Caco-2 (cell line): ENCODE results near the gene PIK3C3. TPM values are rescaled to one million over a fixed set of nuclear protein-coding genes. Genes with fewer than 3 reads are reported as not detected.

Source experiments
- BruUV-seq: library from RNA; stranded (reverse); fragments of 400-500 nt; replicated peaks from 2 replicates; lab custom pipeline; 2021; lab: Mats Ljungman, UMichigan
- CTCF ChIA-PET: fragments of 300-600 bp; sonication (Branson Sonifier 250); formaldehyde crosslinking; loops from one replicate; lab custom pipeline; 2022; ENCODE audit warnings: antibody characterized with exemption; lab: Charles Lee
- POLR2A ChIA-PET: fragments of 300-600 bp; sonication (Branson Sonifier 250); formaldehyde crosslinking; loops from one replicate; lab custom pipeline; 2022; ENCODE audit warnings: antibody characterized with exemption; lab: Charles Lee
- DNase-seq, 2 experiments: peaks; one replicate each; pipeline versions ENCODE4 v3.0.0 to v3.0.0-alpha.2; 2020 to 2022
- H3K27me3 ChIP-seq: replicated peaks from 2 replicates; pipeline ENCODE4 v1.6.0; 2011; ENCODE audit warnings: low read length; ENCODE audit not compliant: control insufficient read depth, insufficient read depth
- H3K36me3 ChIP-seq: 2 replicates; pipeline ENCODE4 v1.5.1; 2011; ENCODE audit warnings: low read length; ENCODE audit not compliant: control insufficient read depth, insufficient read depth
- H3K4me1 ChIP-seq: fragments of 250-450 bp; sonication (Bioruptor Pico); 2 replicates; pipeline ENCODE4 v1.5.1; 2020; ENCODE audit warnings: mild to moderate bottlenecking
- H3K4me3 ChIP-seq: 2 replicates; pipeline ENCODE4 v1.5.1; 2011; ENCODE audit warnings: low read depth, mild to moderate bottlenecking, control low read depth, low read length
- H3K9me3 ChIP-seq: fragments of 250-450 bp; sonication (Bioruptor Pico); 2 replicates; pipeline ENCODE4 v1.5.1; 2020; ENCODE audit warnings: mild to moderate bottlenecking, moderate library complexity
- H3K27ac Mint-ChIP-seq: one replicate; pipeline ENCODE4 v1.8.0; 2022; ENCODE audit warnings: mixed read lengths; ENCODE audit not compliant: unreplicated experiment
- H3K27me3 Mint-ChIP-seq: one replicate; pipeline ENCODE4 v1.8.0; 2022; ENCODE audit warnings: mixed read lengths; ENCODE audit not compliant: insufficient read depth, unreplicated experiment
- H3K36me3 Mint-ChIP-seq: one replicate; pipeline ENCODE4 v1.8.0; 2022; ENCODE audit warnings: mild to moderate bottlenecking, mixed read lengths; ENCODE audit not compliant: insufficient read depth, unreplicated experiment
- H3K4me1 Mint-ChIP-seq: one replicate; pipeline ENCODE4 v1.8.0; 2022; ENCODE audit warnings: low read depth, mixed read lengths; ENCODE audit not compliant: unreplicated experiment
- H3K4me3 Mint-ChIP-seq: one replicate; pipeline ENCODE4 v1.8.0; 2022; ENCODE audit warnings: mild to moderate bottlenecking, moderate library complexity, mixed read lengths; ENCODE audit not compliant: unreplicated experiment
- H3K9me3 Mint-ChIP-seq: one replicate; pipeline ENCODE4 v1.8.0; 2022; ENCODE audit warnings: mixed read lengths; ENCODE audit not compliant: unreplicated experiment
- intact Hi-C: fragments of 100-400 bp; cut with micrococcal nuclease; formaldehyde crosslinking; loops from one replicate; pipeline ENCODE4 v1.10.0; 2022; ENCODE audit not compliant: unreplicated experiment
- total RNA-seq: library from RNA; stranded (reverse); gene quantifications from 2 replicates; pipeline ENCODE4 v1.2.3, GENCODE V29; 2022
- TF ChIP-seq, protein P1 (sequence below), 2 experiments: fragments of 200-600 bp in 1 of 2; IDR thresholded peaks; 1 replicate in 1 of 2; 2 replicates in 1 of 2; pipeline versions ENCODE4 v1.5.1 to v1.8.0; 2011 to 2022; ENCODE audit warnings: antibody characterized with exemption in 1 of 2, control low read depth in 1 of 2, inconsistent platforms in 1 of 2, low read depth in 1 of 2, low read length in 1 of 2, mild to moderate bottlenecking in 1 of 2, moderate library complexity in 1 of 2; ENCODE audit not compliant: insufficient read depth in 1 of 2, severe bottlenecking in 1 of 2, unreplicated experiment in 1 of 2

PIK3C3 gene
- total RNA-seq, 1 experiment from 2014 or later = 19.7 TPM

- CTCF ChIA-PET = no interaction called here
- H3K4me3 Mint-ChIP-seq = no peak overlapping the region
- peaks cover 6% of the 10 kb centered on the region for H3K27me3 Mint-ChIP-seq
- Histone ChIP-seq H3K4me3 (no peak overlapping the region), H3K9me3 (no peaks in the 10 kb centered on the region), H3K36me3 (no peaks in the 10 kb centered on the region), H3K4me1 (0 out of 2 replicates have a peak, but pooled peaks cover 7% of the 10 kb centered on the region), H3K27me3 (no peaks in the 10 kb centered on the region)
- intact Hi-C loops = no loop called here
- DNase-seq = peak in 1 of 2 experiments; percentile 30
- H3K4me1 Mint-ChIP-seq = no peaks in the 10 kb centered on the region
- H3K27ac Mint-ChIP-seq = no peak overlapping the region
- H3K9me3 Mint-ChIP-seq = no peaks in the 10 kb centered on the region
- no TSS peak for BruUV-seq
- no peaks in the 10 kb centered on the region for H3K36me3 Mint-ChIP-seq
- POLR2A ChIA-PET = interaction anchor here (0.5 kb wide), 1 partner anchor 14 kb away, joined by 3 read pairs; no protein-coding TSS in a partner anchor
- TF ChIP-seq, protein P1, sequence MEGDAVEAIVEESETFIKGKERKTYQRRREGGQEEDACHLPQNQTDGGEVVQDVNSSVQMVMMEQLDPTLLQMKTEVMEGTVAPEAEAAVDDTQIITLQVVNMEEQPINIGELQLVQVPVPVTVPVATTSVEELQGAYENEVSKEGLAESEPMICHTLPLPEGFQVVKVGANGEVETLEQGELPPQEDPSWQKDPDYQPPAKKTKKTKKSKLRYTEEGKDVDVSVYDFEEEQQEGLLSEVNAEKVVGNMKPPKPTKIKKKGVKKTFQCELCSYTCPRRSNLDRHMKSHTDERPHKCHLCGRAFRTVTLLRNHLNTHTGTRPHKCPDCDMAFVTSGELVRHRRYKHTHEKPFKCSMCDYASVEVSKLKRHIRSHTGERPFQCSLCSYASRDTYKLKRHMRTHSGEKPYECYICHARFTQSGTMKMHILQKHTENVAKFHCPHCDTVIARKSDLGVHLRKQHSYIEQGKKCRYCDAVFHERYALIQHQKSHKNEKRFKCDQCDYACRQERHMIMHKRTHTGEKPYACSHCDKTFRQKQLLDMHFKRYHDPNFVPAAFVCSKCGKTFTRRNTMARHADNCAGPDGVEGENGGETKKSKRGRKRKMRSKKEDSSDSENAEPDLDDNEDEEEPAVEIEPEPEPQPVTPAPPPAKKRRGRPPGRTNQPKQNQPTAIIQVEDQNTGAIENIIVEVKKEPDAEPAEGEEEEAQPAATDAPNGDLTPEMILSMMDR (IDR thresholded peaks at IDR 0.05; ENCODE audit: insufficient read depth in 1 of 2, low read depth in 1 of 2, low read length in 1 of 2, severe bottlenecking in 1 of 2, unreplicated experiment in 1 of 2) = no peak
These were observed 14.4 kb upstream of the PIK3C3 start for GRCh38 chr18:41940506-41941215.

DNA sequence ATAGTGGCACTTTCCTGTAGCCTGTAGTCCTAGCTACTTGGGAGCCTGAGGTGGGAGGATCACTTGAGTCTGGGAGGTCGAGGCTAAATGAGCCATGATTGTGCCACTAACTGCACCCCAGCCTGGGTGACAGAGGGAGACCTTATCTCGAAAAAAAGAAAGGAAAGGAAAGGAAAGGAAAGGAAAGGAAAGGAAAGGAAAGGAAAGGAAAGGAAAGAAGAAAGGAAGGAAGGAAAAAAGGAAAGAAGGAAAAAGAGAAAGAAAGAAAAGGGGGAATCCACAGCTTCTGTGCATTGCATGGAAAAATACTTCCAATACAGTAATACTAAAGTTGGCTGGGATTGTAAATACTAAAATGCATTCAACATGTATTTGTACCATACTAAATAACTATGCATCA lies 12.8 kb upstream of the PIK3C3 start:
- POLR2A ChIA-PET = no interaction called here
- H3K4me3 ChIP-seq = no peak overlapping the region
- CTCF ChIA-PET = no interaction called here
- Mint-ChIP-seq H3K36me3 (no peaks in the 10 kb centered on the region), H3K4me1 (no peaks in the 10 kb centered on the region), H3K27me3 (peaks cover 9% of the 10 kb centered on the region), H3K4me3 (no peak overlapping the region), H3K9me3 (no peaks in the 10 kb centered on the region), H3K27ac (no peak overlapping the region)
- no peaks in the 10 kb centered on the region for H3K27me3 ChIP-seq
- H3K4me1 ChIP-seq = 0 out of 2 replicates have a peak, but pooled peaks cover 7% of the 10 kb centered on the region
- no peak for DNase-seq
- no peaks in the 10 kb centered on the region for H3K36me3 ChIP-seq
- intact Hi-C loops = no loop called here
- no peaks in the 10 kb centered on the region for H3K9me3 ChIP-seq
- TF ChIP-seq, protein P1 (IDR thresholded peaks at IDR 0.05; ENCODE audit: insufficient read depth in 1 of 2, low read depth in 1 of 2, low read length in 1 of 2, severe bottlenecking in 1 of 2, unreplicated experiment in 1 of 2) = no peak
- BruUV-seq = no TSS peak

DNA sequence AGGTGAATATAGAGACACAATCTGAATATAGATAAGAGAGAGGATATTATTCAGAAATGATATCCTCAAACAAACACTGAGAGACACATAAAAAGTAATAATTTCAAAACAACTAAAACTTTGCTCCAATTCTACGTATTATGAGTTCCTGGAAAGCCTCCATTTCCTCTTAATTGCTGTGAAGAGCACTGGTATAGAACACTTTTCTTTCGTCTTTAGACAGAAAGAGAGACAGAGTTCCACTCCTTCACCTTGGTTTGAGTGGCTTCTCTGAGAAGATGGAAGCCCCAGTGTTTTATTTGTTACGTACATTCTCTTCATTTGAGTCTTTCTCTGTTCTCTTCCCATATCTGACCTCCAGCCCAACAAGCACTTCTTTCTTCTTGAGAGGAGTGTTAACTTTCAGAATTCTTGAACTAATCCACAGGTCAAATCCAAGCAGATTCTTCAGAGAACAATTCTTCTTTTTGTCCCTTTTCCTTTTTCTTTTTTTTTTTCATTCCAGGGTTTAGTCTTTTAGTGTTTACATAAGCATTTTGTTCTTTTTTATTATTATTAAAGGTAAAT lies 6.4 kb upstream of the PIK3C3 start:
- Mint-ChIP-seq H3K9me3 (no peaks in the 10 kb centered on the region), H3K27me3 (peaks cover 9% of the 10 kb centered on the region), H3K27ac (no peak overlapping the region), H3K36me3 (no peaks in the 10 kb centered on the region), H3K4me1 (no peaks in the 10 kb centered on the region), H3K4me3 (no peak overlapping the region)
- BruUV-seq = no TSS peak
- Histone ChIP-seq H3K27me3 (no peaks in the 10 kb centered on the region), H3K4me1 (no peaks in the 10 kb centered on the region), H3K36me3 (no peaks in the 10 kb centered on the region), H3K9me3 (no peaks in the 10 kb centered on the region), H3K4me3 (no peak overlapping the region)
- intact Hi-C loops = no loop called here
- DNase-seq = no peak
- CTCF ChIA-PET = no interaction called here
- TF ChIP-seq, protein P1 (IDR thresholded peaks at IDR 0.05; ENCODE audit: insufficient read depth in 1 of 2, low read depth in 1 of 2, low read length in 1 of 2, severe bottlenecking in 1 of 2, unreplicated experiment in 1 of 2) = no peak
- POLR2A ChIA-PET = no interaction called here
